HG03025 (cell line): Measurements from ENCODE around the gene GNPAT.
A peak's percentile ranks its signal among the peaks of the same experiment; 100 is the strongest.

ENCODE experiments used
- ATAC-seq: cut with Tn5 transposase; IDR thresholded peaks from one replicate; pipeline ENCODE4 v1.9.1; 2021; ENCODE audit warnings: mild to moderate bottlenecking, moderate library complexity; ENCODE audit not compliant: unreplicated experiment, low FRiP score

Gene GNPAT

GRCh38 chr1:231240883-231241735, at the start of gene GNPAT:
GNPAT (plus strand) TSS chr1:231241212; CDS start chr1:231241379, 167 bp downstream.
- peak; percentile 94 for ATAC-seq

- no peak for ATAC-seq
These were observed 48.3 kb upstream of the GNPAT start for GRCh38 chr1:231192620-231193163.

- no peak for ATAC-seq
These were observed 47.2 kb upstream of the GNPAT start for GRCh38 chr1:231193710-231194340.

GRCh38 chr1:231194476-231194842, 46.6 kb upstream of the GNPAT start:
- no peak for ATAC-seq

- ATAC-seq, result no peak
These were observed 46.0 kb upstream of the GNPAT start for GRCh38 chr1:231194843-231195516.

- ATAC-seq, result no peak
These were observed 44.7 kb upstream of the GNPAT start for GRCh38 chr1:231196307-231196706.

- ATAC-seq, result no peak
These were observed 44.3 kb upstream of the GNPAT start for GRCh38 chr1:231196728-231197127.

GRCh38 chr1:231199868-231200267, 41.1 kb upstream of the GNPAT start:
- no peak for ATAC-seq

GRCh38 chr1:231200388-231201031, 40.5 kb upstream of the GNPAT start:
- ATAC-seq, result no peak

- ATAC-seq, result no peak
These were observed 39.5 kb upstream of the GNPAT start for GRCh38 chr1:231201375-231201978.

GRCh38 chr1:231201979-231202633, 38.9 kb upstream of the GNPAT start:
- ATAC-seq, result no peak

GRCh38 chr1:231203259-231204057, 37.6 kb upstream of the GNPAT start:
- ATAC-seq, result no peak

GRCh38 chr1:231206856-231207255, 34.2 kb upstream of the GNPAT start:
- ATAC-seq, result no peak

GRCh38 chr1:231207437-231207836, 33.6 kb upstream of the GNPAT start:
- ATAC-seq, result no peak

GRCh38 chr1:231208980-231209379, 32.0 kb upstream of the GNPAT start:
- ATAC-seq, result no peak

- no peak for ATAC-seq
These were observed 31.5 kb upstream of the GNPAT start for GRCh38 chr1:231209531-231209930.

- ATAC-seq, result no peak
These were observed 30.9 kb upstream of the GNPAT start for GRCh38 chr1:231210126-231210525.

- ATAC-seq, result peak; percentile 81
These were observed 29.8 kb upstream of the GNPAT start for GRCh38 chr1:231211005-231211857.
